HL-60/S4 treated with phorbol 12-myristate 13-acetate at 8.2 ng/mL for 4 days and 3 days (cell line): ENCODE results near the gene SPINK4.

Experiments used
- in situ Hi-C: fragments of 300-500 bp; cut with MboI; formaldehyde crosslinking; loops from 2 replicates; pipeline ENCODE4 v1.15.0; 2022; ENCODE audit warnings: low sequenced_read_pairs

Gene SPINK4

DNA sequence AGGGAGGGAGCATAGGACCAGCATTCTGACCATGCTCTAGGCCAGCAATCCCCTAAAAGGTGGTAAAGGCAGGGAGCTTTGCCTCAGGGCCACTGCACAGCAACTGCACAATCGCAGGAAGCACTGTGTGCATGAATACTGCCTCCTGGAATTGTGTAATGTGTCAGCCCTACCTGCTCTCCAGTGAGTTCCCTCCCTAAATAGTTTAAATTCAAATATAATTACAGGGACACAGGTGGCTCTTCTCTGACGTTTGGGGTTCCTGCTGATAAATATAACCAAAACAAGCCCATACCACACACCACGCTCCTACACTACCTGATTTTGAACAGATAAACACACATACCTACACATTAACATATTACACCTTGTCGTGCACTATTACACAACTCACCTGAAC, 15.5 kb downstream of the SPINK4 start:
- in situ Hi-C loops: no loop called here

DNA sequence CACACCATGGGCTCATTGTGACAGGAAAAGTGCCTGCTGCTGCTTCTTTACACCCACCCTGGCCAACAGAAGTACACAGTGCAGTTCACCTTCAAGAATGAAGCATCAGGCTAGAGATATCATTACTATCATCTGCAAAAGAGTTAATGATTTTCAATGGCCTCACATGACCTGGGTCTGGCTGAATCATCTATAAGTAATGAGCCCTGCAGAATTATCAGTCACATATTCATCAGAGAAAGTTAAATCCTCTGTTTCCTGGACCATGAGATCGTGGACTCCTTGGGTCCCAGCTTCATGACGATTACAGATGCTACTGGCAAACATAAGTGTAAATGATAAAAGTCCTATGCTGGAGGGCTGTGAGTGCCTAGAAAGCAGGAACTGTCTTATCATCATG, 16.3 kb downstream of the SPINK4 start:
- in situ Hi-C loops: no loop called here

DNA sequence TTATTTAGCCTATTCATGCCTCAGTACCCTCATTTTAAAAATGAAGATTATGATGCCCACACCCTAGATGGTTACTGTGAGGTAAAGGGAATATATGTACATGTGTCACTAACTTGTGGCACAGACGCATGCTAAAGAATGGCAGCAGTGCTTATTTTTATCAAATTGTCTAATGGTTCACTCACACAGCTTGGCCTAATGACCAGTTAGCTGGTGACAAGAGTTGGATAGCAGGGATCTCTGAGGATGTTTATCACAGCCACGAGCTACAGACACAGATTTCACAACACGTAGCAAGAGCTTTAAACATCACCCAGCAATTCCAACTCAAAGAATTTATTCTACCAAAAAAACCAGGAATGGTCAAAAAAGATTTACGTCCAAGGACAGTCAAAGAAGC, 17.3 kb downstream of the SPINK4 start:
- in situ Hi-C loops: no loop called here

DNA sequence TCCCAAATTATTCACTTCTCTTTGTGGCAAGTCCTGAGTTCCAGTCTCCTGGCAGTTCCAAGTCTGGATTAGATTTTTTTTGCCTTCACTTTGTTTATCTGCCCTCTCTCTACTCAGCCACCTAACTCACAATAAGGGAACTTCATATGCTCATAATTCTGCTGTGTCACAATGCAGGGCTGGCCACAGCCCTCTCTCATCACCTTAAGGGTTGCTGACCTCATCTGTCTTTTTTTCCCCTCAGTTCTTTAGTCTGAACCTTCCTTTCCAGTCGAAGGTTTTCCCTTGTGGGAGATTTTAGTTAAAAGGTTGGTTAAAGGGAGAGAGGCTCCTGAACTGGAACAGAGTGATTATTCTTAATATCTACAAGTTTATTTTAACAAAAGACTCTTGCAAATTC, 20.4 kb downstream of the SPINK4 start:
- in situ Hi-C loops: no loop called here

DNA sequence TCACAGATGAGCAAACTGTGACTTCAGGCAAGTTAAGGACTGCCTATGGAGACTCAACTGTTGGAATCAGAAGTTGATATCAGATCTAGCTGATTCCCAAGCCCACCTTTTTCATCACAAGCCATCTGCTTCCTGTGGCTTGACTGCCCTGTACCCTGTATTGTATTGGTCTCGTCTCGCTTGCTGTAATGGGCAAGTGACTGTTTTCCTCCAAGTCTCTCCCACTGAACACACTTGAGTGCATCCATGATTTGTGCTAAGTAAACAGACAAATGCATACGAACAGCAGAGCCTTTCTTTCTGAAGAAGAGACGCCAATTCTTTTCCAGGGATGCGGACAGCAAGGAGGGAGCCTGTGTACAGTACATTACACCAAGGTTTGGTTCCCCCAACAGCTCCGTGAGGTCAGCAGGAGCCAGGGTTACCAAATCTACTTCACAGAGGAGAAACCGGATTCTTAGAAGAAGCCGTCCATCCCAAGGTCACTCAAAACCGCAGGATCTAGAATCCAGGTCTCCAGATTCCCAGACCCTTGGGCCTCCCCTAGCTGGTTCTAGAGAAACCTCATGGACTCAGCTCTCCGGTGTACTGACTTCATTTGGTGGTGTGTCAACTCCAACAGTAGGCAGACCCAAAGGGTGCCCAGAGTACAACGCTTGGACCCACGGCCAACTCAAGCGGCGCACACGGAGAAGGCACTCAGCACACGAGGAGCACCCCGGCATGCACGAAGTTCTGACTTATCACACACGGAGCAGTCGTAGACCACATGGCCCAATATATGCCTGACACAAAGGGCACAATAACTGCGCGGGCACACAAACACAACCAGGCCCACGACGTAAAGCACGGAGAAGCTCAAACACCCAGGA, 23.4 kb downstream of the SPINK4 start:
- in situ Hi-C loops: no loop called here

DNA sequence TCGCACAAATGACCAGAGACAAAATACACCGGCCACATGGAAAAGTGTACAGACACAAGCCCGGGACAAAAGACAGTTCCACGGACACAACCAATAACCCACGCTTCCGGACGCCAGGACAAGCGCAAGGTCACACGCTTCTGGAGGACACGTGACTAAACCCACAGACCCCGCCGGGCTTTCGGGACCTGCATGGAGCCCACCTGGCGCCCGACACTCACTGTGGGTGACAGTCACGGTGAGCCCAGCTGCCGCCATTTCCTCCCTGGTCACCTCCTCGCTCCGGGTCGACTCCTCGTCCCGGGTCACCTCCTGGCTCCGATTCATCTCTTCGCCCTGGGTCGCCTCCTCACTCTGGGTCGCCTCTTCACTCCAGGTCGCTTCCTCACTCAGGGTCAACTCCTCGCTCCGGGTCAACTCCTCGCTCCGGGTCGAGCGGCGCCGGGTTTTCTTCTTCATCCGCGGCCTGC, 24.1 kb downstream of the SPINK4 start:
- in situ Hi-C loops: no loop called here

GRCh38 chr9:33264473-33265177, 24.7 kb downstream of the SPINK4 start, which contains the start of the genes BAG1 and CHMP5:
TSS of gene BAG1 (minus strand) at chr9:33264708.
TSS of gene CHMP5 (plus strand) at chr9:33265049. CDS start at chr9:33265079, 30 bp downstream.
- in situ Hi-C loops: no loop called here

DNA sequence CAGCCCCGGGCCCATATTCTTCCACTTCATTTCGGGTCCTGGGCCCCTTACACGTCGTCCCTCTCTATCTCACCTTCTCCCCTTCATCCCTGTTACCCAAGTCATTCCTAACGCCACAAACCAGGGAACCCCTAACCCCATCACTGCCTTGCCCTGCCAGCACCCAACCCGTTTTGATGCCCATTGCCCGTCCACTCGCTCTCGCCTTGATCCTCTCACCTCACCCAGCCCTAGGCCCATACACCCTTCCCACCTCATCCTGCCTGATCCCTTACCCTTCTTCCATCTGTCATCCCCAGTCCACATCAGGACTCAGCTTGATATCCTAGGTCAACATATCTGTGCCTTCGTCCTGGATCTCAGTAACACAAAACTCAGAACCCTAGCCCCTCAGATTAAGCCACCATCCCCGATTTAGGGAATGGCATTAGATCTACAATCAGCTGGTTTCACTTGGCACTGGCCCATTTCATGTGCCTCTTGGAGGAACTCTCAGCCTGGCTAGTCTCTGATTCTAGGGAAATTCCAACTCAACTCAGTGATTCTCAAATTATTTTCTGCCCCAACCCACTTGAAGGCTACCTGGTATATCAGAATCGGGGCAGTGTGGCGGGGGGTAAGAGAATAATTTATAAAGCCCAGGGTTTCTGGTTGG, 25.4 kb downstream of the SPINK4 start:
- in situ Hi-C loops: no loop called here

GRCh38 chr9:33267151-33267767, 27.3 kb downstream of the SPINK4 start:
- in situ Hi-C loops: no loop called here

- in situ Hi-C loops: no loop called here
Observed at GRCh38 chr9:33270146-33270545, 30.2 kb downstream of the SPINK4 start.

- in situ Hi-C loops: no loop called here
Observed at GRCh38 chr9:33272061-33272460, 32.1 kb downstream of the SPINK4 start.

GRCh38 chr9:33273266-33273971, 33.5 kb downstream of the SPINK4 start:
- in situ Hi-C loops: no loop called here

GRCh38 chr9:33273972-33274328, 34.0 kb downstream of the SPINK4 start:
- in situ Hi-C loops: no loop called here

DNA sequence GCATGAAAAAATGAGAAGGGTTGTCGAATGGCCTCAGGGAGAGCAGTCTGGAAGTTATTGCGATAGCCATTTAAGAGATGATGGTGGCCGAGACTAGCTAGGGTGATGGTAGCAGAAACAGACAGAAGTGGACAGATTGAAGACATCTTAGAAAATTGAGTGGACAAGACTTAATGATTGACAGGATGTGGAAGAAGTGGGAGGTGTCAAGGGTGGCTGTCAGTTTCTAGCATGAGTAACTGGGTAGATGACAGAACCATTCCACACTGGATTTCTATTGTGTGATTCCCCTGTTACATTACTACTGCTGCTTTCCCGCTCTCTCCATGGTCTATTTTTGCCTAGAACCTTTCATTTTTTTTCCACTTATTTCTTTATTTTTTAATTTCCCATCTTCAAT, 37.5 kb downstream of the SPINK4 start:
- in situ Hi-C loops: no loop called here

GRCh38 chr9:33285502-33285901, 45.5 kb downstream of the SPINK4 start:
- in situ Hi-C loops: no loop called here

- in situ Hi-C loops: no loop called here
Observed at GRCh38 chr9:33287087-33287490, 47.1 kb downstream of the SPINK4 start.

- in situ Hi-C loops: no loop called here
Observed at GRCh38 chr9:33288235-33288634, 48.3 kb downstream of the SPINK4 start.

GRCh38 chr9:33288828-33289483, 49.0 kb downstream of the SPINK4 start:
- in situ Hi-C loops: no loop called here

- in situ Hi-C loops: no loop called here
Observed at GRCh38 chr9:33289496-33289895, 49.5 kb downstream of the SPINK4 start.

DNA sequence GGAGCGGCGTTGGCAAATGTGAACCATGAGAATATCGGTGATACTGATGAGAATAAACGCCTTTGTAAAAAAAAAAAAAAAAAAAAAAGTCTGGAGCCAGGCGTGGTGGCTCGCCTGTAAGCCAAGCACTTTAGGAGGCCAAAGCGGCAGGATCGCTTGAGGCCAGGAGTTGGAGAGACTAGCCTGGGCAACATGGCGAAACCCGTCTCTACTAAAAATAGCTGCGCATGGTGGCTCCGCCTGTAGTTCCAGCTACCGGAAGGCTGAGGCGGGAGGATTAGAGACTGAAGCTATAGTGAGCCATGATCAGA, 49.9 kb downstream of the SPINK4 start:
- in situ Hi-C loops: no loop called here
